AG10803 (cell line): ENCODE results near the gene PDE6A.

Source experiments
- DNase-seq: peaks from one replicate; pipeline ENCODE4 v3.0.0; 2010; ENCODE audit warnings: low read depth
- H3K4me3 ChIP-seq: 2 replicates; pipeline ENCODE4 v1.5.1; 2011; ENCODE audit warnings: mild to moderate bottlenecking, low read length, control low read depth
- CTCF ChIP-seq: conservative IDR thresholded peaks from 2 replicates; pipeline ENCODE4 v1.5.1; 2011; ENCODE audit warnings: mild to moderate bottlenecking, low read length, control low read depth, inconsistent platforms

The PDE6A gene

DNA sequence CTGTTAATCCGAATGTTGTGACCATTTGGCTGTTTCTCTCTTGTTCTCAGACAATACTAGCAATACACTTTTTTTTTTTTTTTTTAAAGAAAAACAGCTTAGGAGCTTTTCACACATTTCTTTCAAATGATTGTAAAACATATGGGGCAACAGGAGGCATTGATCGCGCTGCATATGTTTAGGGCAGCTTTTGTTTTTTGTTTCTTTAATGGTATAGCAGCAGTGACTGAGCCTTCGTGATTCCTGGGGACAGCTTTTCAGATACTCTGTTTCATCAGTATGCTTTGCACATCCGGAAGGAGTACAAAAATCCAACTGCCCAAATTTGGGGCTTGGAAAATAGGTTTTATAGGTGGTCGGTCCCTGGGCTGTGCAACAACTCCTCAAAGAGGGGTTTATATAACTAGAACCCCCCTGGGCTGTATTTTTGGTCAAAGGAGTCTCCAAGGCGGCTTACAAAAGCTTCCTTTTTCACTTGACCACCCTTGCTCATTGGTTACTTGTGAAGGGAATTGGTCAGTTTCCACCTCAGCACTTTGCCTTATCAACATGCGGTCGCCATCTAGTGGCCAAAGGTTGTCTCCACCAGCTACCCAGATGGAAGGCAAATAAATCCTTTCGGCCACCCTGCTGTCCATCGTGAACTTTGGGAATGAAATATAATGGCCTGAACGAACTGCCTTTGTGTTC lies 91.8 kb downstream of the PDE6A start:
- no peak overlapping the region for H3K4me3 ChIP-seq
- peak; percentile 69 for DNase-seq
- TF ChIP-seq CTCF = peak; percentile 94

DNA sequence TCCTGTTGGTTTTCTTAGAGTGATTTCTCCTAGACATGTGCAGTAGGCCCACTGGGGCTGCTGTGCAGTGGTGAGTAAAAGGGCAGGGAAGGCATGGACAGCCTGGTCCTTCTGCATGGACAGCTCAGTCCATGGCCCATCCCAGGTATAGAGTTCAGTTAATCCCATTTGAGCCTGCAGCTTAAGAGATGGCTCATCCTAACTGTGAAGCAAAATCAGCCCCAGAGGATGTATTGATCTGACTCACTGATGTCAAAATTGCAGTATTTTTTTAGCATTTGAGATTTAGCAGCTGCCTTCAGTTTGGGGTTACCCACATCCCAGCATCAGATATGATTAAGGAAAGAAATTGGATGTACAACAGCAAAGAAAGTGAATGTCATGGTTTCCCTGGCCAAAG lies 93.4 kb downstream of the PDE6A start:
- no peak for TF ChIP-seq CTCF
- no peak overlapping the region for H3K4me3 ChIP-seq
- no peak for DNase-seq

- no peak overlapping the region for H3K4me3 ChIP-seq
- DNase-seq = no peak
- TF ChIP-seq CTCF = no peak
Measured at GRCh38 chr5:149849966-149850910, 94.4 kb downstream of the PDE6A start.

DNA sequence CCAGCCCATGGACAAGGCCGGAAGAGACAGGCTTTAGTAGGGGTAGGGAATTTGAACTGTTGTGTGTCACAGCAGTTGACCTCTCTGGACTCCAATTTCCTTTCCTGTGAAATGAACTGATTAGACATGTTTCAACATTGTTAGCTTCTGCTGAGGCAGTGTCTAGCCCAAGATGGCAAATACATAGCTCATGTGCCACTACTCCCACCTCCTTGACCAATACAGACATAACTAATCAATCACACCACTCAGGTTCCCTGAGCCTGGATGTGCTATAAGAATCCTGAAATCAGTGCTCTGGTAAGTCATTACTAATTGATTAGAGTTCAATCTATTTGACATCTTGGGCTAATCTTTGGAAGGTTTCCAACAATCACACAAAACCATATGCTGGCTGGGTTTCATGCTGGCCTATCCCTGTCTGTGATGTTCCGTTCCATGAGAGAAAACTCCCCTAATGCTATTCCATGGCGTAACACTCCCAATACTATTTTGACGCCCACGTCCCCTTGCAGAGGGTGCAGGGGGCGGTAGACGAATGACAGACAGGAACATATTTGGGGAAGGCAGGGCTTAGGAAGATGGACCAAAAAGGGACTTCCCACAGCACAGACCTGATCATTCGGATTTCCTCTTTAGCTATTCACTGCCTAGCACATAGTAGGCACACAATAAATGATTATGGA lies 95.2 kb downstream of the PDE6A start:
- no peak for DNase-seq
- no peak for TF ChIP-seq CTCF
- H3K4me3 ChIP-seq = no peak overlapping the region

GRCh38 chr5:149847611-149848010 lies 97.0 kb downstream of the PDE6A start:
- no peak for DNase-seq
- no peak for TF ChIP-seq CTCF

GRCh38 chr5:149846021-149846420 lies 98.6 kb downstream of the PDE6A start:
- TF ChIP-seq CTCF = no peak
- no peak overlapping the region for H3K4me3 ChIP-seq
- DNase-seq = no peak

More at GRCh38 chr5:149847611-149848010, 97.0 kb downstream of the PDE6A start:
- no peak overlapping the region for H3K4me3 ChIP-seq
